ENCODE measurements around the gene GLRX3.
A peak's percentile ranks its signal among the peaks of the same experiment; 100 is the strongest.

The GLRX3 gene

DNA sequence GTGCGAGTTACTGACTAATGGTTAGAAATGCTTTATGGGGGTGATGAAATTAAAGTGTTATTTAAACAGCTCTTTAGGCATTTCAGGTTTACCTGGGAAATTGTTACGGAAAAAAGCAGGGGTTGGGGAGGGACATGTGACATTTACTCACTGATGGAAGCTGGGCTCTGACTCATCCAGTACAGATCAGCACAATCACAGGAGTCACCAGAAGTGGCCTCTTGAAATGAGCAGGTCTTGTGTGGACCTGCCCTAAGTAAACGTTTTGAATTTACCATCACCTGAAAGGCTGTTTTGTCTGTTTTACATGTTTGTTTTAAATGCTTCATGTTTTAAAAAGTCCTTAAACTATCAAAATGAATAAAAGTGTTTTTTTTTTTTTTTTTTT lies 2.3 kb downstream of the GLRX3 start:
- TF ChIP-seq, protein P1, sequence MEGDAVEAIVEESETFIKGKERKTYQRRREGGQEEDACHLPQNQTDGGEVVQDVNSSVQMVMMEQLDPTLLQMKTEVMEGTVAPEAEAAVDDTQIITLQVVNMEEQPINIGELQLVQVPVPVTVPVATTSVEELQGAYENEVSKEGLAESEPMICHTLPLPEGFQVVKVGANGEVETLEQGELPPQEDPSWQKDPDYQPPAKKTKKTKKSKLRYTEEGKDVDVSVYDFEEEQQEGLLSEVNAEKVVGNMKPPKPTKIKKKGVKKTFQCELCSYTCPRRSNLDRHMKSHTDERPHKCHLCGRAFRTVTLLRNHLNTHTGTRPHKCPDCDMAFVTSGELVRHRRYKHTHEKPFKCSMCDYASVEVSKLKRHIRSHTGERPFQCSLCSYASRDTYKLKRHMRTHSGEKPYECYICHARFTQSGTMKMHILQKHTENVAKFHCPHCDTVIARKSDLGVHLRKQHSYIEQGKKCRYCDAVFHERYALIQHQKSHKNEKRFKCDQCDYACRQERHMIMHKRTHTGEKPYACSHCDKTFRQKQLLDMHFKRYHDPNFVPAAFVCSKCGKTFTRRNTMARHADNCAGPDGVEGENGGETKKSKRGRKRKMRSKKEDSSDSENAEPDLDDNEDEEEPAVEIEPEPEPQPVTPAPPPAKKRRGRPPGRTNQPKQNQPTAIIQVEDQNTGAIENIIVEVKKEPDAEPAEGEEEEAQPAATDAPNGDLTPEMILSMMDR (IDR thresholded peaks at IDR 0.05; ENCODE audit: low read depth, low read length, missing control alignments), result no peak
- no peak for DNase-seq (ENCODE audit: extremely low read depth, low read depth)
- H3K4me3 ChIP-seq (replicated peaks; ENCODE audit: low read depth, low read length), result peak overlapping the region; percentile 83

DNA sequence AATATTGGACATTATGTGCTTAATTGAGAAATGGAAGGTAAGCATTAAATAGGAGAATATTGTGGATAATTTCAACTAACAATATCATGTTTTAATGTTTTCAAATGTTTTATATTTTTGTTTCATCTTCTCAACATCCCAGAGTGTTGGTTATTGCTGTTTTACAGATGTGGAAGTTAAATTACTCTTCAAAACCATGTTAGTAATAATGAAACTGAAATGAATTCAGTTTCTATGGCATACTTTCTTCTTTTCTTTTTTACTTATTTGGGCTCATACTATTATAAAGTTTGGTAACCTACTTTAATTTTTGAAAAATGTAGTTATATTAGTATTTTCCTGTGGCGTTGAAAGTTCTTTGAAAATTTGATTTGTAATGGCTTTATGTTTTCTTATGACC lies 4.2 kb downstream of the GLRX3 start:
- no peak for DNase-seq (ENCODE audit: extremely low read depth, low read depth)
- TF ChIP-seq, protein P1 (IDR thresholded peaks at IDR 0.05; ENCODE audit: low read depth, low read length, missing control alignments), result no peak
- no peak overlapping the region for H3K4me3 ChIP-seq (replicated peaks; ENCODE audit: low read depth, low read length)

DNA sequence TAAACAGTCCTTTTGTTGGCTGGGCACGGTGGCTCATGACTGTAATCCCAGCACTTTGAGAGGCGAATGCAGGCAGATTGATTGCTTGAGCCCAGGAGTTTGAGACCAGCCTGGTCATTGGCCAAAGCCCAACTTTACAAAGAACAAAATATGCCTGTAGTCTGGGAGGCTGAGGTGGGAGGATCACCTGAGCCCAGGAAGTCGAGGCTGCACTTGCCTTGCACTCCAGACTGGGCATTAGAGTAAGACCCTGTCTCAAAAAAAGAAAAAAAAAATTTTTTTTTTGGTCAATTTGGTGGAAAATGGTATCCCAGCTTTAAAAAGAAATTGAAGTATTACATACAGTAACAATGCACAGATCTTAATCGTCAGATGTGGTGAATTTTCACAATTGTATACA lies 4.8 kb downstream of the GLRX3 start:
- no peak overlapping the region for H3K4me3 ChIP-seq (replicated peaks; ENCODE audit: low read depth, low read length)
- DNase-seq (ENCODE audit: extremely low read depth, low read depth), result no peak
- TF ChIP-seq, protein P1 (IDR thresholded peaks at IDR 0.05; ENCODE audit: low read depth, low read length, missing control alignments), result no peak

DNA sequence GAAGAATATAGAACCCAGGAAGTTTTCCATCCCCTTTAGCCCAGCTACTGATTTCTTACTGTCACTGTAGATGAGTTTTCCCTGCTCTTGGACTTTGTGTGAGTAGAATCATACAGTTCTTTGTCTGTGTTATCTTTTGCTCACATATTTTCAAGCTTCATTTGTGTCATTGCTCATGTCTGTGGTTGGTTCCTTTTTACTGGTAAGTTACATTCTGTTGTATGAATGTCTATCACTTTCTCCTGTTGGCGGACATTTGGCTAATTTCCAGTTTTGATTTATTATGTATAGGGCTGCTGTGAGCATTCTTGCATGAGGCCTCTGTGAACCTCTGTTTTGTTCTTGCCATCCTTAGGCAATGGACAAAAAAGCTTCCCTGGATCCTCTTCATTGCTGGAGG lies 5.3 kb downstream of the GLRX3 start:
- DNase-seq (ENCODE audit: extremely low read depth, low read depth), result no peak
- H3K4me3 ChIP-seq (replicated peaks; ENCODE audit: low read depth, low read length), result no peak overlapping the region
- TF ChIP-seq, protein P1 (IDR thresholded peaks at IDR 0.05; ENCODE audit: low read depth, low read length, missing control alignments), result no peak

DNA sequence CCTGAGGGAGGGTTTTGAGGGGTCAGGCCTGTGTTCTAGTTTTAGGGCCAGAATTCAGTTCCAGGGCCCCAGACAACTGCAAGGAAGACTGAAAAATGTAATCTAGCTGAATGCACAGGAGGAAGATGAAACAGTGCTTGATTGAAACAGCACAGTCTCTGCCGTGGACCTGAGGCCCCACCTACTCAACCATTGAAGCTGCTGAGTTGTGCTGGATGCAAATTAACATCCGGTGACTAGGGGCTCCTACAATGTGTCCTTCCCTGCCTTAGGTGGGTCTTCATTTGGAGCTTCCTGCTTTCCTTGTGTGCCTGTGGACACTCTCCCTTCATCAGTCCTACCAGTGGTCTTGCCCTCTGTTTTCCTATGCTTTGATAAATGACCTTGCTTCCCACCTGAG lies 5.7 kb downstream of the GLRX3 start:
- TF ChIP-seq, protein P1 (IDR thresholded peaks at IDR 0.05; ENCODE audit: low read depth, low read length, missing control alignments), result no peak
- DNase-seq (ENCODE audit: extremely low read depth, low read depth), result no peak
- H3K4me3 ChIP-seq (replicated peaks; ENCODE audit: low read depth, low read length), result no peak overlapping the region

DNA sequence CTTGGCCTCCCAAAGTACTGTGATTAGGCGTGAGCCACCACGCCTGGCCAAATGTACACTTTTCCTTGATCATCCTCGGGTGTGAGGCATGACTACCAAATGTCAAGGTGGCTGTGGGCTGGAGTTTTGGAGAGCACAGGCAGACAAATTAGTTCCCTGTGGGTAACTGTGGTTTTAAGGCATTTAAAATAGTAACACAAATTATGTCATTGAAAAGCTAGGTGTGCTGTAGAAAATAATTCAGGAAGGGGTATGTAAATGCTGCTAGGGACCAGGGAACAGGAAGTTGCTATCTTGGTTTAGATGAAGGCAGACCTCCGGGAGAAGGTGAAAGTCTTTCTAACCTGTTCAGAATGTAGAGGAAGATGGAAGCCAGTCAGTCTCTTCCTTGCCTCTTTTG lies 9.9 kb downstream of the GLRX3 start:
- no peak for DNase-seq (ENCODE audit: extremely low read depth, low read depth)
- no peak overlapping the region for H3K4me3 ChIP-seq (replicated peaks; ENCODE audit: low read depth, low read length)
- TF ChIP-seq, protein P1 (IDR thresholded peaks at IDR 0.05; ENCODE audit: low read depth, low read length, missing control alignments), result no peak

DNA sequence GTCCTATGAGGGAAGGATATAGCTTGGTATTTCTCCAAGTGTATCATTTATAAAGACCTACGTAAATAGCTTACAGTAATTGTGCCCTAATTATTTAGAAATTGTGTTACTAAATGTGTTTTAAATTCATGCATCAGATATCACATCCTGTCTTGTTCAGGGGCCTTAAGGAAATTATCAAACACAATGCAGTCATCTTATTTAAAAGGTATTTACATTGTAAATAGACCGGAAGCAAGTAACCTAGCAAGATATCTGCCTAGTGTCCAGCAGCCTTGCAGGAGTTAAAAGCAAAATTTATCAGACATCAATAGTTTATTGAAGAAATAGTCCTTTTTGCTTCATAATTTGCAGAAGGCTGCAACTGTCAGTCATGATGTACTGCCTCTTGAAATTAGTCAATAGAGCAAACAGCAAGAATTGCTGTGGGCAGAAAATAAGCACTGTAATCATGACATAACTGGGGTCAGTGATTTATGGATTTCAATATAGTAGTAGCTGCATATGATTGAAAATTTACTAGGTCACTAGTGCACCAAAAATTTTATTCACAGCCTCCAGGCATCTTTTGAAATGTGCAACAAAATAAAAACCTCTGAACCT lies 23.1 kb downstream of the GLRX3 start:
- no peak for DNase-seq (ENCODE audit: extremely low read depth, low read depth)
- H3K4me3 ChIP-seq (replicated peaks; ENCODE audit: low read depth, low read length), result no peak overlapping the region
- TF ChIP-seq, protein P1 (IDR thresholded peaks at IDR 0.05; ENCODE audit: low read depth, low read length, missing control alignments), result no peak

All from HFF-Myc (cell line).